ENCODE measurements around the gene DNAAF9.

The DNAAF9 gene

DNA sequence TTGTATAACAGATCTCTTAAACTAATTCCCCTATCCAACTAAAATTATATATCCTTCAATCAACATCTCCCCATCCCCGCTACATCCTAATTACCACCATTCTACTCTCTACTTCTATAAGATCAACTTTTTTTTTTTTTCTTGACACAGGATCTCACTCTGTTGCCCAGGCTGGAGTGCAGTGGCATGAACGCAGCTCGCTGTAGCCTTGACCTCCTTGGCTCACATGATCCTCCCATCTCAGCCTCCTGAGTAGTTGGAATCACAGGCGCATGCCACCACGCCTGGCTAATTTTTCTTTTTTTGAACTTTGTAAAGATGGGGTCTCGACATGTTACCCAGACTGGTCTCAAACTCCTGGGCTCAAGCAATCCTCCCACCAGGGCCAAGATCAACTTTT lies 5.0 kb downstream of the DNAAF9 start:
- H2AFZ ChIP-seq (ENCODE audit: low read length): no peak overlapping the region
- no peaks in the 10 kb centered on the region for H4K20me1 ChIP-seq (ENCODE audit: insufficient read depth, low read length)
- no peaks in the 10 kb centered on the region for H3K4me1 ChIP-seq (ENCODE audit: low read length)
- no peaks in the 10 kb centered on the region for H3K79me2 ChIP-seq (ENCODE audit: low read length)
- TF ChIP-seq EZH2phosphoT487 (IDR thresholded peaks at IDR 0.05; ENCODE audit: low read length) (no peak), EZH2 (optimal IDR thresholded peaks at IDR 0.05; ENCODE audit: low read depth, low read length) (no peak)
- TF ChIP-seq, protein P1, sequence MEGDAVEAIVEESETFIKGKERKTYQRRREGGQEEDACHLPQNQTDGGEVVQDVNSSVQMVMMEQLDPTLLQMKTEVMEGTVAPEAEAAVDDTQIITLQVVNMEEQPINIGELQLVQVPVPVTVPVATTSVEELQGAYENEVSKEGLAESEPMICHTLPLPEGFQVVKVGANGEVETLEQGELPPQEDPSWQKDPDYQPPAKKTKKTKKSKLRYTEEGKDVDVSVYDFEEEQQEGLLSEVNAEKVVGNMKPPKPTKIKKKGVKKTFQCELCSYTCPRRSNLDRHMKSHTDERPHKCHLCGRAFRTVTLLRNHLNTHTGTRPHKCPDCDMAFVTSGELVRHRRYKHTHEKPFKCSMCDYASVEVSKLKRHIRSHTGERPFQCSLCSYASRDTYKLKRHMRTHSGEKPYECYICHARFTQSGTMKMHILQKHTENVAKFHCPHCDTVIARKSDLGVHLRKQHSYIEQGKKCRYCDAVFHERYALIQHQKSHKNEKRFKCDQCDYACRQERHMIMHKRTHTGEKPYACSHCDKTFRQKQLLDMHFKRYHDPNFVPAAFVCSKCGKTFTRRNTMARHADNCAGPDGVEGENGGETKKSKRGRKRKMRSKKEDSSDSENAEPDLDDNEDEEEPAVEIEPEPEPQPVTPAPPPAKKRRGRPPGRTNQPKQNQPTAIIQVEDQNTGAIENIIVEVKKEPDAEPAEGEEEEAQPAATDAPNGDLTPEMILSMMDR (IDR thresholded peaks at IDR 0.05; ENCODE audit: low read length): no peak
- H3K4me3 ChIP-seq (ENCODE audit: low read length): no peak overlapping the region
- H3K9ac ChIP-seq (ENCODE audit: low read length): no peak overlapping the region
- DNase-seq: no peak
- no peaks in the 10 kb centered on the region for H3K9me3 ChIP-seq (replicated peaks; ENCODE audit: insufficient read depth, low read length)
- H3K4me2 ChIP-seq (ENCODE audit: low read depth, low read length): no peak overlapping the region
- H3K36me3 ChIP-seq (replicated peaks; ENCODE audit: insufficient read depth, low read length): no peaks in the 10 kb centered on the region
- H3K9me2 ChIP-seq (replicated peaks; ENCODE audit: insufficient read depth, low read length): no peaks in the 10 kb centered on the region
- H3K27ac ChIP-seq (ENCODE audit: low read length): no peak overlapping the region
- H3F3A ChIP-seq (ENCODE audit: insufficient read depth, low read length): no peaks in the 10 kb centered on the region
- peaks cover 6% of the 10 kb centered on the region; the same call in 1 of the 2 replicates for H3K27me3 ChIP-seq (replicated peaks; ENCODE audit: insufficient read depth, low read length)

DNA sequence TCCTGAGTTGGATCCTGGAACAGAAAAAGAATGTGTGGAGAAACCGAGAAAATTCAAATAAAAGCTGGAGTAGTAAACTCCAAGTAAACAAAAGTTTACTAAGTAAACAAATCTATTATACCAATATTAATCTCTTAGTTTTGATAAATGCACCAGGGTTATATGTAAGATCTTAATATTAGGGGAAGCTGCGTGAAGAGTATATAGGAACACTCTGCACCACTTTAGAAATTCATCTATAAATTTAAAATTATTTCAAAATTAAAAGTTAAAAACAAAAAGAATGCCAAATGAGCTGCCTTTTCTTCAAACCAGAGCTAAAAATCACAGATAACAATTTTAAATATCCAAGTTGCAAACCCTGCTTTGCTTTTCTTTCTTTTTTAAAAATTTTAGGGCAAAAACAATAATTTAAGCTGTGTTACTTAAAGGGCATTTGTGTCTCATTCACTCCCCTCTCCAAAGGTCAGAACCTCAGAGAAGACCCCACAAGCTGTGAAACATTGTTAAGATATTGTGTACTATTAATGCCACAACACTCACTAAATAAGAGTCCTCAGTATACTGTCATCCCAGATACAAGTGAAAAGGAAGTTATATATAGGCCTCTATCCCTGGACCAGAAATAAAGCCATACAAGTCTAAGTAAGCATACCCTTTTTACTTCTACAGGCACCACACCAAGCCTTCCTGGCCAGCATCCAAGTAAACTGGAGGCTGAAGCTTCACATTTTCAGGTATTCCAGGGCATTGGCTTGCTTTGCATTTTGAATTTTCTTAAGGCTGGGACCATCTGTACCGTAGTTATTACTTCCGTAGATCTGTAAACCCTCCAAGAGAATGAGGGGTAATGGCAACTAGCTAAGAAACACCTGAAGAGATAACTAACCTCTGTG lies 7.0 kb downstream of the DNAAF9 start:
- H3K27me3 ChIP-seq (replicated peaks; ENCODE audit: insufficient read depth, low read length): no peaks in the 10 kb centered on the region
- H3K4me3 ChIP-seq (ENCODE audit: low read length): no peak overlapping the region
- no peaks in the 10 kb centered on the region for H3K79me2 ChIP-seq (ENCODE audit: low read length)
- no peaks in the 10 kb centered on the region for H3K9me3 ChIP-seq (replicated peaks; ENCODE audit: insufficient read depth, low read length)
- H3K27ac ChIP-seq (ENCODE audit: low read length): no peak overlapping the region
- no peak overlapping the region for H3K9ac ChIP-seq (ENCODE audit: low read length)
- H3K9me2 ChIP-seq (replicated peaks; ENCODE audit: insufficient read depth, low read length): no peaks in the 10 kb centered on the region
- TF ChIP-seq EZH2phosphoT487 (IDR thresholded peaks at IDR 0.05; ENCODE audit: low read length) (no peak), EZH2 (optimal IDR thresholded peaks at IDR 0.05; ENCODE audit: low read depth, low read length) (no peak)
- TF ChIP-seq, protein P1 (IDR thresholded peaks at IDR 0.05; ENCODE audit: low read length): no peak
- H3K36me3 ChIP-seq (replicated peaks; ENCODE audit: insufficient read depth, low read length): no peaks in the 10 kb centered on the region
- H4K20me1 ChIP-seq (ENCODE audit: insufficient read depth, low read length): no peaks in the 10 kb centered on the region
- no peaks in the 10 kb centered on the region for H3K4me1 ChIP-seq (ENCODE audit: low read length)
- no peak for DNase-seq
- H2AFZ ChIP-seq (ENCODE audit: low read length): no peak overlapping the region
- H3K4me2 ChIP-seq (ENCODE audit: low read depth, low read length): no peak overlapping the region
- no peaks in the 10 kb centered on the region for H3F3A ChIP-seq (ENCODE audit: insufficient read depth, low read length)

DNA sequence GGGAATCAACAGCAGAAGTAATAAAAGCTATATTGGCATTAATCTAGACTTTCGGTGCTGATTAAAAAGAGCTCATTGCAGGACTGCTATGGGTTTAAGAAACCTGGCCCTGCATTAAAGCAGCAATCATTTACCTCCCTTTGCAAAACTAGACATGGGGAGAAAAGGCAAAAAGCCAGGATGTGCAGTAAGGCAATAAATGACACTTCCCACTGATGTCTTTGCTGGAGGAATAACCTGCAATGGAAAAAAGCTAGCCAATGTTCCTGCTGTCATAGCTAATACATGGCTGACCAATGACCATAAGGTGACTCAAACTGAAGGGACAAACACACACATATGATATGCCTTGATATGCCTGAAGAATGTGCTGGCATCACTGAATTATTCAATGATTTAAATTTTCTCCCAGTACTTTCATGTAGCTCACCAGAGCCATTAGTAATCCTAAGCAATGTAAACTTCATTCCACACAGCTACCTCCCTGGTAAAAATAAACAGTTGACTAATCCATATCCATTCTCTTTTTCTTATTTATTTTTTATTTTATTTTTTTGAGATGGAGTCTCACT lies 8.7 kb downstream of the DNAAF9 start:
- no peak for TF ChIP-seq EZH2phosphoT487 (IDR thresholded peaks at IDR 0.05; ENCODE audit: low read length)
- TF ChIP-seq, protein P1 (IDR thresholded peaks at IDR 0.05; ENCODE audit: low read length): no peak
- no peak for TF ChIP-seq EZH2 (optimal IDR thresholded peaks at IDR 0.05; ENCODE audit: low read depth, low read length)
- no peaks in the 10 kb centered on the region for H3K27me3 ChIP-seq (replicated peaks; ENCODE audit: insufficient read depth, low read length)
- DNase-seq: no peak
- no peak overlapping the region for H3K27ac ChIP-seq (ENCODE audit: low read length)
- H3K4me2 ChIP-seq (ENCODE audit: low read depth, low read length): no peak overlapping the region
- H3K4me3 ChIP-seq (ENCODE audit: low read length): no peak overlapping the region
- H3K4me1 ChIP-seq (ENCODE audit: low read length): no peaks in the 10 kb centered on the region
- H3K9me2 ChIP-seq (replicated peaks; ENCODE audit: insufficient read depth, low read length): no peaks in the 10 kb centered on the region
- H2AFZ ChIP-seq (ENCODE audit: low read length): no peak overlapping the region
- no peaks in the 10 kb centered on the region for H3K36me3 ChIP-seq (replicated peaks; ENCODE audit: insufficient read depth, low read length)
- no peak overlapping the region for H3K9ac ChIP-seq (ENCODE audit: low read length)
- no peaks in the 10 kb centered on the region for H4K20me1 ChIP-seq (ENCODE audit: insufficient read depth, low read length)
- H3K9me3 ChIP-seq (replicated peaks; ENCODE audit: insufficient read depth, low read length): no peaks in the 10 kb centered on the region
- H3K79me2 ChIP-seq (ENCODE audit: low read length): no peaks in the 10 kb centered on the region
- no peaks in the 10 kb centered on the region for H3F3A ChIP-seq (ENCODE audit: insufficient read depth, low read length)

Data from MM.1S (cell line).